HG03103 (cell line): ENCODE data around the gene SPAAR.
"Not testable (repeated sequence)": the region's sequence is repeated elsewhere in the genome, so short reads cannot be mapped to it uniquely, and the experiment has no call there.

Experiments used
- ATAC-seq: cut with Tn5 transposase; IDR thresholded peaks from one replicate; pipeline ENCODE4 v1.9.1; 2021; ENCODE audit warnings: low read depth; ENCODE audit not compliant: unreplicated experiment

Gene SPAAR

GRCh38 chr9:35909274-35909673 is at the start of gene SPAAR:
TSS of gene SPAAR (plus strand) at chr9:35909490. CDS start at chr9:35910464, 974 bp downstream.
- ATAC-seq: no peak

DNA sequence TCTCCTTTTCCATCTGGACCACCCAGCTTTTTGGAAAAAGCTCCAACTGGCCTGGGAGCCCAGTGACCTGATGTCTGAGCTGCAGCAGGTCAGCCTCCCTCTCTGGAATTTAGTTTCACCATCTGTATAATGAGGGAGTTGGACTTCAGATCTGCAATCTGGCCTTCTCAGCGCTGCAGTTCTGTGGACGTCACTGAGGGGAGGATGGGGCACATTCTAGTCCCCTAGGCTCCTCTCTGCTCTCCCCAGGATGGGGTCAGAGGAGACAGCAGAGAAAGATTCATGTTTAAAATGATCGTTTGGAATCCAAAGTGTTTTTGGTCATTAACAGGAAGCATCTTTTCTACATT is 49.3 kb upstream of the SPAAR start:
- no peak for ATAC-seq

- ATAC-seq: no peak
These were observed 48.0 kb upstream of the SPAAR start for GRCh38 chr9:35861161-35861897.

DNA sequence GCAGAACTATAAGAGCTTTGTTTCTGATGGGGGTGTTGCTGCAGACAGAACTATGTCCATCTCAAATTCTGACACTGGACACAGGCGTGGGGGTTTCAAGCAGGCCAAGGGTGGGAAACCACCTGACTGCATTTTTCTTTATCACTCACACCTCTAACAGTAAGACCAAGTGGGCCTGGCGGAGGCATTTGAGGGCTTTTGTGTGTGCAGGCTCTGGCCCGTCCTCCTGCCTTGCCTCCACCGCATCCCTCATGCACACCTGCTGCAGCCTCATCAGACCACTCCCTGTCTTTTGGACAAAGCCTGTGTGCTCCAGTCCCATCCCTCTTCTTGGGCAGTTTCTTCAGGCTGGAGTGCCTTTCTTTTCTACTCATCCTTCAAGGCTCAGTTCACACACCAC is 47.0 kb upstream of the SPAAR start:
- no peak for ATAC-seq

DNA sequence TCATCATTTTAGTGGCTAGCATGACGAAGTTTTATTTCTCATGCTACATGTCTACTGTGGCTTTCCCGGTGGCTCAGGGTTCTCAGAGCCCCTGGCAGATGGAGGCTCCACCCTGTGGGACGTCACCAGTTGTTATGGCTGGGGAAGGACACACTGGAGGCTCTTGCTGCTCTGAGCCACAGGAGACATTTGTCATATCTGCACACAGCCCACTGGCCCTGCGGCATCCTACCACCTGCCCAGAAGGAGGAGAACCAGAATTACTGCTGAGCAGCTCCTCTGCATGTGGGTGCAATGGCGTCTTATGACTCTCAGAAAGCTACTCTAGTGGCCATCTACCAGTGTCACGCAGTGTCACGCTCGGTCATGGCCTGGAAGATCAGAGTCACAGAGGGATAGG is 45.7 kb upstream of the SPAAR start:
- ATAC-seq: no peak

DNA sequence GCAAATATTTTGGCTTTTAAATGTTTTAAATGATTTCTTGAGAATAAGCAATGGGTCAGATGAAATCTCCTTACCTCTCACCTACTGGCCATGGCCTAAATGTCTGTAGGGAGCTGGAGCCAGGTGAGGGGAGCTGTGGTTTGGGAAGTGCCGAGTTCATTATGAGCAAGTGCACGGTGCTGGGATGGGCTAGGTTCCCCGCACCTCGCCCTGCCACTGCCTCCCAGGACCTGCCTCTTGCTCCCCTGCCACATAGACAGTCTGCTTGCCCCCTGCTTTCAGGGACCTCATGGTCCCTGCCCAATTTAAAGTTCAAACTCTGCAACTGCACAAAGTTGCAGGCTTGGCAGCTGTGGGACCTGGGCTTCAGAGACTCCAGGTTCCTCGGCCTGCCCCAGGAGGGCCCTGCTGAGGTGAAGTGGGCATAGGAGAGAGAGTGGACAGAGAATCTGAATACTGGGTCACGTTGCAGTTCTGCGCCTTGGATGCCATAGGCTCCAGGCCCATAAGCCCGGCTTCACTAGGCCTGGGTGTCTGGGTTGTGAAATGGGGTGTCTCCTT is 44.5 kb upstream of the SPAAR start:
- no peak for ATAC-seq

GRCh38 chr9:35867538-35867937 is 41.8 kb upstream of the SPAAR start:
- ATAC-seq: no peak

DNA sequence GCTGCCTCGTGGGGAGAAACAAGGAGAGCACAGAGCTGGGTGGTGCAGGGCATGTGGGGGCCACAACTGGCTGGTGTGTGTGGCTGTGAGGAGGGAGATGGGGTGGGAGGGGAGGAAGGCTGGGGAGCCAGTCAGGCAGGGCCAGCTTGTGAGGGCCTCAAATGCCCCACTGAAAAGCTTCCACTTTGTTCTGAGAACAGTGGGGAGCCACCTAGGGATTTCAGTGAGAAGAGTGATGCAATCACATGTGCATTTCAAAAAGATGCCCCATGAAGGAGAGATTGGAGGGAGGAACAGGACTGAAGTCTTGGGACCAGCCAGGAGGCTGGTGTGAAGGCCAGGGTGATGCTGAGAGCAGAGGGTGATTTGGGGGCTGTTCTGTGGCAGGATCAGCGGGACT is 40.4 kb upstream of the SPAAR start:
- no peak for ATAC-seq

DNA sequence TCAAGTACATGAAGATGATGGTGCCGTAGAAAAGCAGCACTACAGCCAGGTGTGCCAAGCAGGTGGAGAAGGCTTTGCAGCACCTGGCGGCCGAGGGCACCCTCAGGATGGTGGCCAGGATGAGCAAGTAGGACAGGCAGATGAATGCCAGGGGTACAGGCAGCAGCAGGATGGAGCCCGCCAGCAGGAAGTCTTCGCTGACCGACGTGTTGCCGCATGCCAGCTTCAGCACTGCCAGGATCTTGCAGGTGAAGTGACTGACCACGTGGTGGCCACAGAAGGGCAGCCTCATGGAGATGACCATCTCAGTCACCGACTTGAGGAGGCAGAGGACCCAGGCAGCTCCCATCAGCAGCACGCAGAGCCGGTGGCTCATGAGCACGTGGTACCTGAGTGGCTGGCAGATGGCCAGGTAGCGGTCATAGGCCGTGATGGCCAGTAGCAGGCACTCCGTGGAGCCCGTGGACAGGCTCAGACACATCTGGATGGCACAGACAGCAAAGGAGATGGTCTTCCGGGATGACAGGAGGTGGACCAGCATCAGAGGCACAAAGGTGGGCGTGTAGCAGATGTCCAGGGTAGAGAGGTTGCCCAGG is 39.6 kb upstream of the SPAAR start:
- no peak for ATAC-seq

DNA sequence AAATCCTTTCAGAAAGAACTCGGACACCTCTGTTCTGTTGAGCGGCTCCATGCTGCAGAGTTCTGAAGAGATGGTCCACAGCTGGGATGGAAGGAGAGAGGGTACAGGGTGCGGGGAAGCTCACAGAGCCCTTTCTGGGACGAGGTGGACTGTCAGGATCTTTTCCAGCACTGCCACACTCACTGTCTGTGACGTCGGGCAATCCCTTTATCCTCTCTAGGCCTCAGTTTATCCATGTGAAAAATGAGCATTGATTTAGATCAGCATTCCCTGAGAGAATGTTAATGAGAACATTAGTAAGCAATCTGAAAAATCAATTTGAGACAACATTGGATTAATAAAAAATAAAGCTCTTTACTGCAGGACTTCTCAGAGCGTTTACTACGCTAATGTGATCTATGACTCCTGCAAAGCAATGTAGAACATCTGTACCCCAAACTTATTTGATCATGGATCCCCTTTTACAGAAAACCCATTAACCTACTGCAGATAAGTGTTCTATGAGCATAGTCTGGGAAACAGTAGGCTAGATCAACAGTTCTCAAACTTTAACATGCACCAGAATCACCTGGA is 38.9 kb upstream of the SPAAR start, which contains the start of gene OR13J1:
TSS of gene OR13J1 (minus strand) at position 51 of the 573 bp plus-strand sequence. CDS start at position 51, 0 bp downstream.
- no peak for ATAC-seq

DNA sequence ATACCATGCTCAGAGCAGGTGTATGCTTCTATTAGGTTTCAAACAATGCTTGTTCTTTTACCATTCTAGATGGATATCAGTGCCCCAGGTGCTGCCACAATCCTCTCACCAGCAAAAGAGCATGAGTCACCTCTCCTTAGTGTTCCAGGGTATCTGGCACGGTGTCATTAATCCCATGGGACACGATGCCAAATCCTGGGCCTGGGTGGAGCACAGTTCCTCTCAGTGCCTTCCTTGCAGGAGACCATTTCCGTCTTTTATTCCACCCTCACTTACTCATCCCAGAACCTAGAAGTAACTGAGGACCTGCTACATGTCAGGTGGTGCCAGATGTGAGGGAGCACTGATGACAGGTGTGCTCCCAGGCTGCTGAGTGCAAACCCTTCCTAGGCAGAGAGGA is 37.7 kb upstream of the SPAAR start:
- ATAC-seq: no peak

GRCh38 chr9:35872505-35872904 is 36.8 kb upstream of the SPAAR start:
- ATAC-seq: no peak

GRCh38 chr9:35882263-35882848 is 26.9 kb upstream of the SPAAR start:
- no peak for ATAC-seq

DNA sequence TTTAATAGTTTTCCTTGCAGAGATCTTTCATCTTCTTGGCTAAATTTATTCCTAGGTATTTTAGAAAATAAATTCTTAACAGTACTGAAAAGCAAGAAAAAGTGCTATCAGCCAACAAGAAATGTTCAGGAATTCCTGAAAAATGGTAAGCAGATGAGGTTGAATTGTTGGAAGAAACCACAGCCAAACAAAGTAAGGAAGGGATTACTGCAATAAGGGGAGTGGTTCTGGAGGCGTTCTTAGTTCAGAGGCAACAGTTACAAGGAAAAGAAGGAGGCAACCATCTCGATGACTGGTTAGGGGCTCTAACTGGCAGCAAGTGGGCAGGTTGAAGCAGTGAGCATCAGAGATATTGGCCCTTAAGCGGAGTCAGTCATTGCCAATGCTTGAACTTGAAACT is 26.3 kb upstream of the SPAAR start:
- ATAC-seq: no peak

GRCh38 chr9:35884908-35885307 is 24.4 kb upstream of the SPAAR start:
- not testable (repeated sequence) for ATAC-seq

GRCh38 chr9:35891646-35892045 is 17.6 kb upstream of the SPAAR start:
- no peak for ATAC-seq

DNA sequence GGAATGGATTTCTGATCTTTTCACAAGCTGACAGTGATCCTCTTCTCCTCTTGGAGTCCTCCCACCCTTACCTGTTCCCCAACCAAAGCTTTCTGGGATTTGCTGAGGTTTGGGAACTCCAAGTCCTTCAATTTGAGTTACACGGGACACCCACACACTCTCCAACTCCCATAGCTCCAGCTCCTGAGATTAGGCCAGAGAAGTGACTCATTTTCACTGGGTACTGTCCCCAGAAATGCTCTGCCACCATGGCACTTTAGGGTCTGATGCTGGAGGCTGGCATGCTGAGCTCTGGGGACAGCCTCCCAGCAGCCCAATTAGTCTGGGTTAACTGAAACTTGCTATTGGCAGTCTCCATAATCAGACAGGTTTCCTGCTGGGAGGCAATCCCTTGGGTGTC is 17.2 kb upstream of the SPAAR start:
- no peak for ATAC-seq

DNA sequence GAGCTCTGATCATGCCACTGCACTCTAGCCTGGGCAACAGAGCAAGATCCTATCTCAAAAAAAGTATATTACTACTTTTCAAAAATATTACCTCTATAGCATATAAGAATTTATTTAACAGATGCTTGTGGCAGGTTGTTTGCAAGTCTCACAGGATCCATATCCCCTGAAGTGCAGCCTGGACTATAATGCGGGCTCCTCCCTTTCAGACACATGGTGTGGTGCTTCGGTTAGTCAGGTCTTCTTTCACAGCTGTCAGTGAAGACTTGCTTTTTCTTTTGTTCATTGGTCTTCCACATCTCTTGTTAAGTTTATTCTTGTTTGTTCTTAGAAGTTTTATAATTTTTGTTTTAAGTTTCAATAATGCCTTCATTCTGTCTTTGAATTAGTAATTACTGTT is 12.7 kb upstream of the SPAAR start:
- ATAC-seq: no peak

GRCh38 chr9:35897376-35898099 is 11.8 kb upstream of the SPAAR start:
- not testable (repeated sequence) for ATAC-seq

DNA sequence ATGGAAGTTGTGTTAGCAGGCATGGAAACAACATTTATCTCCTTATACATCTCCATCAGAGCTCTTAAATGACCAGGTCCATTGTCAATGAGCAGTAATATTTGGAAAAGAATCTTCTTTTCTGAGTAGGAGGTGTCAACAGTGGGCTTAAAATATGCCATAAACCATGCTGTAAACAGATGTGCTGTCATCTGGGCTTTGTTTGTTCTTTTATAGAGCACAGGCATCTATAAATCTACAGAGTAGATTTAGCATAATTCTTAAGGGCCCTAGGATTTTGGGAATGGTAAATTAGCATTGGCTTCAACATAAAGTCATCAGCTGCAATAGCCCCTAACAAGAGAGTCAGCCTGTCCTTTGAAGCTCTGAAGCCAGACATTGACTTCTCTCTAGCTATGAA is 11.0 kb upstream of the SPAAR start:
- no peak for ATAC-seq

- no peak for ATAC-seq
These were observed 10.3 kb upstream of the SPAAR start for GRCh38 chr9:35899021-35899420.
